ENCODE data around the gene SLC9A3. TPM values are rescaled to one million over a fixed set of nuclear protein-coding genes. Genes with fewer than 3 reads are reported as not detected.
"Not testable (repeated sequence)": the region's sequence is repeated elsewhere in the genome, so short reads cannot be mapped to it uniquely, and the experiment has no call there.

The SLC9A3 gene
- total RNA-seq, 1 donor from 2014 or later, result 2.4 TPM

- no peak for DNase-seq (ENCODE audit: low spot score)
Measured at GRCh38 chr5:509611-510185, 14.6 kb downstream of the SLC9A3 start.

- DNase-seq (ENCODE audit: low spot score), result not testable (repeated sequence)
Measured at GRCh38 chr5:507986-508575, 16.2 kb downstream of the SLC9A3 start.

DNA sequence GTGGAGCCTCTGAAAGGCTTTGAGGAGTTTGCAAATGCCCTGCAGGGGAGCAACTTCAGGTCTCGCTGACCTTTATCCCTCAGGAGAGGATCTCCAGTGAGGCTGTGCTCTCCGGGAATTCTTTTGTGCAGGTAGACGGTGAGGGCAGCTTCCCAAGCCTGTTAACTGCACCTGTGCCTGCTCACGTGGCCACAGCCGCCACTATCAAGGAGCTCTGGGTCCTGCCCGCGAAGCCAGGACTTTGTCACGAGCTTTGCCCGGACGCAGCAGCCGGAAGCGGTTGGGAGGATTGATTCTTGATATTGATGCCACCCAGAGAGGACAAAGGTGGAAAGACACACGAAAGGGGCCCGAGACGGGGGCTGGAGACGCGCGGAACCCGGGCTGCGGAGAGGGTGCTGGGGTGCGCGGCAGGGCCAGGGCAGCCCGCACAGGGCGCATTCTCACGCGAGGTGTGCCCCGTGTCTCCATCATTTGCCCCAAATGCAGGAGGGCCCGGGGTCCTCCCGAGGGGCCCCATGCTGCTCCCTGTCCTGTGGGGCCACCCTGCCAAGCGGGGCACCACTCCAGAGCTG, 18.2 kb downstream of the SLC9A3 start:
- DNase-seq (ENCODE audit: low spot score), result no peak

GRCh38 chr5:504326-505154, 19.7 kb downstream of the SLC9A3 start:
- DNase-seq (ENCODE audit: low spot score), result no peak

GRCh38 chr5:502325-503079, 21.7 kb downstream of the SLC9A3 start:
- DNase-seq (ENCODE audit: low spot score), result no peak

DNA sequence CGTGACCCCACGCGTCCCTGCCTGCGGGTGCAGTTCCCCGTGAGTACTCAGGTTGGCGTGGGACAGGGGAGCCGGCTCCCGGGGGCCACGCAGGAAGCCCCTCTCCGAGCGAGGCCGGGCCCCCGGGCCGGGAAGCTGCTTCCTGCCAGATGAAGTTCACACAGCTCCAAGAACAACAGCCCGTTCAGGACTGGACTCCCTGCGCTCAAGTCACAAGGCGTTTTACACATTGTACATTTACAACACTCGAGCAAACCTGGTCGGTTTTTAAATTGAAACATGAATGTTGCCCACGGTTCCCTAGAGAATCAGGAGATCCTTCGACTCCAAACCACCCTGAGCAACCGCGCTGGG, 22.4 kb downstream of the SLC9A3 start:
- DNase-seq (ENCODE audit: low spot score), result no peak

DNA sequence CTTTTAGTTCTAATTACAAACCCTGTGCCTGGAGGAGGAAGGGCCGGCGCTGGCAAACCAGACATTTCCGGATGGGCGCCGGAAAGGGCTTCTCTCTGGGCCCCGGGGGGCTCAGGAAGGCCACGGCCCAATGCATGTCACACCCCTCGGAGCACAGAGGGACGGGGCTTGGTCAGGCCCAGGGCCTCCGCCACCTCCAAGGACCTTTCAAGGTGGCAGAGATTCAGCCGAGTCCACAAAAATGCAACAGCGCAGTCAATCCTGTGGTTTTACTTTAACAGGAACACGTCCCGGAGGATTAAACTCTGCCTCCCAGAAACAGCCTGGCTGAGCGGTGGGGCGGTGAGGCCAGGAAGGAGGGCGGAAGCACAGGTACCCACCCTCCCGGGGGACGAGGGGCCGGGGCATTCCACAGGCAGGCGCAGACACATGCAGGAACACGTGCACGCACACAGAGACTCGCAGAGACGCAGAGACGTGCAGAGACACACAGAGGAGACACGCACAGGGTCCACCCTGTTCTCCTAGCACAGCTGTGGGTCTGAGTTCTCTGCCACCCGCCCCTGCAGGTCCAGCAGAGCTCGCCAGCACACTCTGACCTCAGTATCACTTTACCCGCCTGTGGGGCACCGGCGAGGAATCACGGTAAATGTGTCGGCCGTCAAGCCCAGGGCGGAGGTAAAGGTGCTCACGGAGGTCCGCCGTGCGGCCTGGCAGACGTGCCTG, 23.0 kb downstream of the SLC9A3 start:
- no peak for DNase-seq (ENCODE audit: low spot score)

- no peak for DNase-seq (ENCODE audit: low spot score)
Measured at GRCh38 chr5:500491-500890, 23.8 kb downstream of the SLC9A3 start.

GRCh38 chr5:499233-500209, 24.7 kb downstream of the SLC9A3 start:
- DNase-seq (ENCODE audit: low spot score), result no peak

- no peak for DNase-seq (ENCODE audit: low spot score)
Measured at GRCh38 chr5:497871-498509, 26.3 kb downstream of the SLC9A3 start.

DNA sequence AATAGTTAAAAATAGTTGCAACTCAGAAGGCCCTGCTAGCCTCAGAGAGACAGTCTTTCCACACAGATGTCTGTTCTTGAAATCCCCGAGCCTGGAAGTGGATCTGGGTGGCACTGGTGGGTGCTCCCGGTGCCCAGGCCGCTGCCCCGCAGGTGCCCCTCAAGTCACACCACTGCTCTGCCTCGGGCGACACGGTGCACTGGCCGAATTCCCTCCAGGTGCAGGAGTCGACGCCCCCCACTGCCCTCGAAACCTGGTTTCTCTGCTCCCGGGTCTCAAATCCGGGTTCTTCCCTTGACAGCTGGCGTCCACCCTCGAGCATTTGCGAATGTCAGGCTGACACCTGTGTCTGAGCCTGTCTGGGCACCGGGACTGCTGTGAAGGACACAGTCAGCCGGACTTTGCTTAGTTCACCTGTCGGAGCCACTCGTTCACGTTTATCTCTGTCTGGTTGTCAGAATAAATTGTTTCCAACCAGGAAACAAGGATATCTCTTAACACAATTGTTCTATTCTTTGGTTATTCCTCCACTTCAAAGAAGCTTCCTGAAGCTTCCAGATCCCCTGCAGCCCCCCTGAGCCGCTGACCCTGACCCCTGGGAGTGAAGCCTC, 27.1 kb downstream of the SLC9A3 start:
- no peak for DNase-seq (ENCODE audit: low spot score)

- DNase-seq (ENCODE audit: low spot score), result no peak
Measured at GRCh38 chr5:496028-496427, 28.2 kb downstream of the SLC9A3 start.

GRCh38 chr5:494667-495255, 29.5 kb downstream of the SLC9A3 start:
- DNase-seq (ENCODE audit: low spot score), result no peak

DNA sequence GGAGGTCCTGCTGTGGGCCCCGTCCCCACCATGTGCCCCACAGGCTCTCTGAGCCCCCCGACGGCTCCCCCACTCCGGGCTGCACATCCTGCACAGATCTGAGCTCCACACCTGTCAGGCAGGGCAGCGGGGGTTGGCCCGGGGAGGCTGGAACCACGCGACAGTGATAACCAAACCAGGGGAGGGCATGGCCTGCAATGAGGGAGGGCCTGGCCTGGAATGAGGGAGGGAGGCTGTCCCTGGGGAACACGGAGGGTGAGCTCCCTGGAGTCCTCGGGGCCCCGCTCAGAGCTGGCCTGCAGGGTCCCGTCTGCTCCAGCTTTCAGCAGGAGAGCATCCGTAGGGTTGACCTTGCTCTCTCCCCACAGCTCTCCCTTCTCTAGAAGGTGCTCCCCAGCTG, 30.5 kb downstream of the SLC9A3 start:
- DNase-seq (ENCODE audit: low spot score), result no peak

GRCh38 chr5:493119-493701, 31.0 kb downstream of the SLC9A3 start:
- DNase-seq (ENCODE audit: low spot score), result no peak

DNA sequence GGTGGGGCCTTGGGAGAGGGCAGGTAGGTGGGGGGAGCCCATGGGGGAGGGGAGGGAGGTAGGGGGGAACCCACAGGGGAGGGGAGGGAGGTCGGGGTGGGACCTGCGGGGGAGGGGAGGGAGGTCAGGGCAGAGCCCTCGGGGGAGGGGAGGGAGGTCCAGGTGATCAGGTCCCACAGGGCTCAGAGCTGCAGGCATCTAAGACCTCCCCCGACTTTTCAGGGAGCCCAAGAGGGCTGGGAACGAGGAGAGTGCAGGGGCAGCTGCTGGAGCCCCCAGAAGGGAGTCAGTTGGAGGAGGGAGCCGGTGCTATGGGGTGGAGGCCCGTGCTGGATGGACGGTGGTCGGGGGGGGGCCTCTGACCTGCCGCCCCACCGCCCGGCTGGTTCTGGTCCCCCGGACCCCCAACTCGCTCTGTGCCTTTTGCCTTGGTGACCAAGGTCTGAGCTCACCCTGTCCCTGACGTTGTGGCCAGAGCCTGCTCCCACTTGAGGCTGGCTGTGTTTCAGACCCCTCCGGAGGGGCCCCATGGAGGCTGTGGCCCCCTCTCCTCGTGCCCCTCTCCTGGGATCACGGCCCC, 31.8 kb downstream of the SLC9A3 start:
- DNase-seq (ENCODE audit: low spot score), result no peak

- DNase-seq (ENCODE audit: low spot score), result no peak
Measured at GRCh38 chr5:491856-492155, 32.4 kb downstream of the SLC9A3 start.
